NCI-H146 treated with DMSO at 0.1 percent for 48 hours (cell line): ENCODE measurements around the gene MAT1A.
A peak's percentile ranks its signal among the peaks of the same experiment; 100 is the strongest.
"Not testable (repeated sequence)": the region's sequence is repeated elsewhere in the genome, so short reads cannot be mapped to it uniquely, and the experiment has no call there.

ENCODE experiments used
- DNase-seq: peaks from one replicate; lab custom pipeline; 2025; ENCODE audit not compliant: unreplicated experiment; lab: John Stamatoyannopoulos, UW

MAT1A gene

GRCh38 chr10:80289451-80290287 is at the start of gene MAT1A:
Gene MAT1A, minus strand, starts transcription at chr10:80289658. Its CDS starts 235 bp downstream, at chr10:80289423.
- peak; percentile 12 for DNase-seq

GRCh38 chr10:80333983-80334382 is 44.5 kb upstream of the MAT1A start:
- DNase-seq, result no peak

GRCh38 chr10:80324891-80325364 is 35.5 kb upstream of the MAT1A start:
- DNase-seq, result no peak

- no peak for DNase-seq
Measured at GRCh38 chr10:80324086-80324485, 34.6 kb upstream of the MAT1A start.

- no peak for DNase-seq
Measured at GRCh38 chr10:80323311-80323710, 33.9 kb upstream of the MAT1A start.

GRCh38 chr10:80322711-80323110 is 33.3 kb upstream of the MAT1A start:
- DNase-seq, result no peak

- no peak for DNase-seq
Measured at GRCh38 chr10:80322158-80322557, 32.7 kb upstream of the MAT1A start.

GRCh38 chr10:80321183-80321582 is 31.7 kb upstream of the MAT1A start:
- DNase-seq, result no peak

- DNase-seq, result no peak
Measured at GRCh38 chr10:80320377-80320776, 30.9 kb upstream of the MAT1A start.

- no peak for DNase-seq
Measured at GRCh38 chr10:80319725-80320290, 30.4 kb upstream of the MAT1A start.

- DNase-seq, result no peak
Measured at GRCh38 chr10:80319318-80319717, 29.9 kb upstream of the MAT1A start.

GRCh38 chr10:80318742-80319141 is 29.3 kb upstream of the MAT1A start:
- DNase-seq, result no peak

GRCh38 chr10:80315391-80315790 is 25.9 kb upstream of the MAT1A start:
- DNase-seq, result no peak

- DNase-seq, result no peak
Measured at GRCh38 chr10:80313523-80313922, 24.1 kb upstream of the MAT1A start.

GRCh38 chr10:80305989-80306388 is 16.5 kb upstream of the MAT1A start:
- not testable (repeated sequence) for DNase-seq

GRCh38 chr10:80296942-80297341 is 7.5 kb upstream of the MAT1A start:
- no peak for DNase-seq

GRCh38 chr10:80292607-80293239 is 3.3 kb upstream of the MAT1A start:
- no peak for DNase-seq

GRCh38 chr10:80290474-80291220 is 1.2 kb upstream of the MAT1A start:
- no peak for DNase-seq

GRCh38 chr10:80288849-80289248 is 609 bp downstream of the MAT1A start:
- DNase-seq, result no peak

- no peak for DNase-seq
Measured at GRCh38 chr10:80284522-80284921, 4.9 kb downstream of the MAT1A start.

- no peak for DNase-seq
Measured at GRCh38 chr10:80283536-80284199, 5.8 kb downstream of the MAT1A start.
